RWPE1 (cell line): ENCODE data around the gene ARMH4.

Experiments
- CTCF ChIA-PET: fragments of 350-600 bp; sonication (Branson Sonifier 250); formaldehyde crosslinking; extraction: SDS; loops from one replicate; lab custom pipeline; 2021; lab: Yijun Ruan, JAX
- POLR2A ChIA-PET: fragments of 400-600 bp; formaldehyde crosslinking; extraction: SDS; loops from one replicate; lab custom pipeline; 2020; ENCODE audit warnings: antibody characterized with exemption; ENCODE audit not compliant: low non-redundant PET; lab: Yijun Ruan, JAX
- DNase-seq: peaks from one replicate; pipeline ENCODE4 v3.0.0; 2012; ENCODE audit warnings: low spot score
- H3K27ac ChIP-seq: fragments of 450-650 bp; 2 replicates; pipeline ENCODE4 v1.5.1; 2017
- TF ChIP-seq, protein P1 (sequence below): fragments of 450-650 bp; conservative IDR thresholded peaks from 2 replicates; pipeline ENCODE4 v1.5.1; 2017; ENCODE audit warnings: low read depth, mild to moderate bottlenecking

The ARMH4 gene

DNA sequence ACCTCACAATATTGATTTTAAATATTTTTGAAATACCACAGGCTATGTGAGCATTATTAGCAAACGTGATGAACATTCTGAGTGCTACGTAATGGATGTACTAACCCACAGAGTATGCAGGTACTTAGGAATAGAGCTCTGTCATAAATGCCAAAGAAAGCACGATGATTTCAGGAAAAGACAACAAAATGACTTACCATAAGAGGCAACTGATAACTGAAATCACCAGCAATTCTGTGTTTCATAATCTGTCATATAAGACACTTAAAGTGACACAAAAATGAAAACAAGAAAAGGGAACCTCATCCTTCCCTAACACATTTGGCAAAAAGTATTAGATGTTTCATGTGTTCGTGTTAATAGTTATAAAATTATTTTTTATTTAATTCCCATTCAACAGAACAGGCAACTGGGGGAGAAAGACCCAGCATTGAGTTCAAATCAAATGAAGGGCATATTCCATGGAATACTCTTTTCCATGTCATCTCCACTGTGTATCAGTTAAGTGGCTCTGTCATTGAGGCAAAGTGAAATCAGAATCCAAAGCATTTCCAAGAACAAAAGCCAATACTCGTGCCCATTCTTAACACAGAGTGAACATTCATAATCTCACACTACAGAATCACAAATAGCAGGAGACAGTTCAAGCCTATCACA is 30.4 kb downstream of the ARMH4 start:
- ChIA-PET POLR2A (no interaction called here), CTCF (interaction anchor here (0.6 kb wide), 1 partner anchor 607 kb away, joined by 3 read pairs; no protein-coding TSS in a partner anchor)
- TF ChIP-seq, protein P1, sequence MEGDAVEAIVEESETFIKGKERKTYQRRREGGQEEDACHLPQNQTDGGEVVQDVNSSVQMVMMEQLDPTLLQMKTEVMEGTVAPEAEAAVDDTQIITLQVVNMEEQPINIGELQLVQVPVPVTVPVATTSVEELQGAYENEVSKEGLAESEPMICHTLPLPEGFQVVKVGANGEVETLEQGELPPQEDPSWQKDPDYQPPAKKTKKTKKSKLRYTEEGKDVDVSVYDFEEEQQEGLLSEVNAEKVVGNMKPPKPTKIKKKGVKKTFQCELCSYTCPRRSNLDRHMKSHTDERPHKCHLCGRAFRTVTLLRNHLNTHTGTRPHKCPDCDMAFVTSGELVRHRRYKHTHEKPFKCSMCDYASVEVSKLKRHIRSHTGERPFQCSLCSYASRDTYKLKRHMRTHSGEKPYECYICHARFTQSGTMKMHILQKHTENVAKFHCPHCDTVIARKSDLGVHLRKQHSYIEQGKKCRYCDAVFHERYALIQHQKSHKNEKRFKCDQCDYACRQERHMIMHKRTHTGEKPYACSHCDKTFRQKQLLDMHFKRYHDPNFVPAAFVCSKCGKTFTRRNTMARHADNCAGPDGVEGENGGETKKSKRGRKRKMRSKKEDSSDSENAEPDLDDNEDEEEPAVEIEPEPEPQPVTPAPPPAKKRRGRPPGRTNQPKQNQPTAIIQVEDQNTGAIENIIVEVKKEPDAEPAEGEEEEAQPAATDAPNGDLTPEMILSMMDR, result no peak
- DNase-seq, result no peak
- H3K27ac ChIP-seq, result no peak overlapping the region

DNA sequence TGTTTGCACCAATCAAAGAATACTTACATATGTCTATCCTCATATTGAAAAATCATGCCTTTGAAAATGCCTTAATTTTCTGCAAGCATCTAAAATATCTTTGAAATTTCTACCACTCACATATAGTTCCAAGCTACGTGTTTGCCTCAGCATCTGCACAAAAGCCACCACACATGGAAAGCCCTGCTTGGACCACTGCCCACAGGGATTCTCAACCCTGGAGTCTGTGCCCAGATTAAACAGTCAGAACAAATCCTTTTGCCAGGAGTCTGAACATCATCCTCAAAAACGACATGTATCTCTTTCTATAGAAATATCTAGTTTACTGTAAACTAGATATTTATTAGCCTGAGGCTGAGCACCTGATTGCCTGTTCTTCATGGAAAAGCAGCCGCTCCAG is 32.6 kb downstream of the ARMH4 start:
- ChIA-PET POLR2A (no interaction called here), CTCF (interaction anchor here (0.6 kb wide), 1 partner anchor 34 kb away, joined by 3 read pairs; no protein-coding TSS in a partner anchor)
- DNase-seq, result no peak
- H3K27ac ChIP-seq, result no peak overlapping the region
- TF ChIP-seq, protein P1, result no peak

DNA sequence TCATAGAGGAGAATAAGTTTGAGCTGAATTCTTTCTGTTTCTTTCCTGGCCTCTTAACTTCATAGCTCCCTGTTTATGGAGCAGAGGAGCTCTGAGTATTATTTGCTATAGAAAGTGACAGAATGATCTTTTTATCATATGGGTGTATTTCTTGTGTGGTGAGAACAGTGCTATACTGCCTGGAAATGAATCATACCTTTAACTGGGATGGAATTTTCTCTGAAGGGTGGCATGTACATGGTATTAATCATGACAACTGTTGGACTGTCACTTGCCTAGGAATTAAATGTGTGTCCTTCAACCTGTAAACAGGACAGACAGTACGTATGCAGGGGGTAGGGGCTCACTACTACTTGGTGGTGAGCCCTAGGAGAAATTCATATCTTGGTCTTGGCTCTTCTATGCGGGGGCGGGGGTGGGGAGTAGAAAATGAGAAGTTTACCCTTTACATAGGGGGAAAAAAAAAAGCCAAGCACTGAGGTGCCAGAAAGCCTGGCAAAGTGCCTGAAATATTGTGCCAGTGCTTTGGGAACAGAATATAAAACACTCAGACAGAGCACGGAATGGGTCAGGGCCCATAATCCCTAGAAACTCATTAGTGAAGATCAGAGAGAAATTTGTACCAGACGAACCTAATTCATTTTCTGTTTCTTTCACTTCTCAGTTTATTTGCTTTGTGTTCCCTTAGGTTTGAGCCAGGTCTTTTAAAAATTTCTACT is 33.8 kb downstream of the ARMH4 start:
- no peak for DNase-seq
- ChIA-PET POLR2A (no interaction called here), CTCF (no interaction called here)
- H3K27ac ChIP-seq, result no peak overlapping the region
- TF ChIP-seq, protein P1, result no peak

DNA sequence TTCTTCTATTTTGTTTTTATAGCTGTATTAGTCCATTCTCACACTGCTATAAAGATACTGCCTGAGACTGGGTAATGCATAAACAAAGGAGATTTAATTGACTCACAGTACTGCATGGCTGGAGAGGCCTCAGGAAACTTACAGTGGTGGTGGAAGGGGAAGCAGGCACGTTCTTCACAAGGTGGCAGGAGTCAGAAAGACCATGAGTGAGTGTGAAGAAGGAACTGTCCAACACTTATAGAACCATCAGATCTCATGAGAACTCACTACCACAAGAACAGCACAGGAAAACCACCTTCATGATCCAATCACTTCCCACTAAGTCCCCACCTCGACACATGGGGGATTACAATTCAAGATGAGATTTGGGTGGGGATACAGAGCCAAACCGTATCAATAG is 42.3 kb downstream of the ARMH4 start:
- no peak overlapping the region for H3K27ac ChIP-seq
- POLR2A ChIA-PET, result no interaction called here
- CTCF ChIA-PET, result interaction anchor here (0.7 to 1.2 kb wide), 2 partner anchors 19 to 361 kb away, joined by 3 to 4 read pairs; no protein-coding TSS in a partner anchor
- DNase-seq, result no peak
- TF ChIP-seq, protein P1, result no peak

DNA sequence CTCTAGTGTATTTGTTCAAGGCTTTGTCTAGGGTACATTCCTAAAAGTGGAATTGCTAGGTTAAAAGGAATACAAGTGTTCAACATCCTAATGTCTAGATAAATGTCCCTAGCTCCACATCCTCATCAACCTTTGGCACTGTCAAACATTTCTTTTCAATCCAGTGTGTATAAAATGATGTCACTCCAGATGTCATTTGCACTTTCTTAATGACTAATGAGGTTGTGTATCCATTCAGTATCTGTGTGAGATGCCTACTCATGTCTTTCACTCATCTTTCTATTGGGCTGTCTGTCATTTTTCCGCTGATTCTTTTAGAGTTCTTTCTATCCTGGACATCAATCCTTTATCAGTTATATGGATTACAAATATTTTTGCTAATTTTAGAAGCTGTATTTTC is 43.3 kb downstream of the ARMH4 start:
- CTCF ChIA-PET, result interaction anchor here (0.6 to 1.2 kb wide), 9 partner anchors 20 to 941 kb away, joined by 3 to 5 read pairs (median 3); no protein-coding TSS in a partner anchor

DNA sequence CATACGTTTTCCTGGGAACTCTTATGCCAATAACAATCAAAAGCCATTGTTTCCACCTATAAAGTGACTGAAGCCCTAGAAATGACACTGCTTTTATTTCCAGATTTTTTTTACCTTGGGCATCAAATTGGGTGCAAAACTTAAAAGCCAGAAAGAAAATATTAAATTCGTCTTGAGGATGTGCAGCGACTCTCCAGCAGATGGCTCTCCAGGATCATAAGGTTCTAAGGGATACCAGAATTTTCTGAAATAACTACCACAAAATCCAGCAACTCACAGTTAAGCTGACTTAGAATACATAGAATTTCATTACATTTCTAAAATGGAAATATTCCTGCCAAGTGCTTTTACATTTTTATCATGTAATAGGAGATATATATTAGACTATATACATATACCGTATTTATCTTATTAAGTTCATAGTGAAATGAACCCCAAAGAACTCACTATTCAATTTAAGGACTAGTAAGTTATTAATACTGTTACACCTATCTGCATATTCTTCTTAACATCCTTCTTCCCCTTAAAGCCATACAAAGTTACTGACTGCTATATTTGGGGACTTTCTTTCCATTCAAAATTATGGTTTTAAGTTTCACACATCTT is 44.0 kb downstream of the ARMH4 start:
- CTCF ChIA-PET, result interaction anchor here (0.6 to 1.1 kb wide), 10 partner anchors 18 to 292 kb away, joined by 3 to 8 read pairs (median 3); no protein-coding TSS in a partner anchor
- POLR2A ChIA-PET, result no interaction called here
- TF ChIP-seq, protein P1, result peak; percentile 86
- peak; percentile 42 for DNase-seq
- no peak overlapping the region for H3K27ac ChIP-seq

More for the DNA sequence above, 43.3 kb downstream of the ARMH4 start:
- DNase-seq, result no peak
- TF ChIP-seq, protein P1, result no peak
- POLR2A ChIA-PET, result no interaction called here
- no peak overlapping the region for H3K27ac ChIP-seq
